HG02798 (cell line): Measurements from ENCODE around the gene ADTRP.

Source experiments
- ATAC-seq: cut with Tn5 transposase; IDR thresholded peaks from one replicate; pipeline ENCODE4 v1.9.1; 2021; ENCODE audit warnings: mild to moderate bottlenecking; ENCODE audit not compliant: unreplicated experiment, poor library complexity

ADTRP gene

GRCh38 chr6:11778036-11778435, 567 bp downstream of the ADTRP start:
- ATAC-seq: no peak

GRCh38 chr6:11775791-11776409, 2.7 kb downstream of the ADTRP start:
- ATAC-seq: no peak

GRCh38 chr6:11774426-11774825, 4.2 kb downstream of the ADTRP start:
- ATAC-seq: no peak

- no peak for ATAC-seq
Measured at GRCh38 chr6:11773581-11773980, 5.0 kb downstream of the ADTRP start.

GRCh38 chr6:11773013-11773412, 5.6 kb downstream of the ADTRP start:
- no peak for ATAC-seq

- ATAC-seq: no peak
Measured at GRCh38 chr6:11772109-11772825, 6.3 kb downstream of the ADTRP start.

- no peak for ATAC-seq
Measured at GRCh38 chr6:11771473-11772048, 7.0 kb downstream of the ADTRP start.

GRCh38 chr6:11770546-11771466, 7.8 kb downstream of the ADTRP start:
- ATAC-seq: no peak

- ATAC-seq: no peak
Measured at GRCh38 chr6:11769811-11770545, 8.6 kb downstream of the ADTRP start.

- no peak for ATAC-seq
Measured at GRCh38 chr6:11769244-11769643, 9.4 kb downstream of the ADTRP start.

GRCh38 chr6:11767978-11768756, 10.4 kb downstream of the ADTRP start:
- no peak for ATAC-seq

- ATAC-seq: no peak
Measured at GRCh38 chr6:11767458-11767857, 11.1 kb downstream of the ADTRP start.

- no peak for ATAC-seq
Measured at GRCh38 chr6:11766589-11767450, 11.8 kb downstream of the ADTRP start.

- no peak for ATAC-seq
Measured at GRCh38 chr6:11766043-11766442, 12.6 kb downstream of the ADTRP start.

- ATAC-seq: no peak
Measured at GRCh38 chr6:11764250-11764604, 14.4 kb downstream of the ADTRP start.

GRCh38 chr6:11763460-11764249, 14.9 kb downstream of the ADTRP start:
- no peak for ATAC-seq

GRCh38 chr6:11762794-11763459, 15.7 kb downstream of the ADTRP start:
- ATAC-seq: no peak
